BLaER1 treated with 17β-estradiol and CSF1 and Interleukin-3, amounts not matched to agents 10 nM and 100 nM (cell line): Measurements from ENCODE around the gene PDAP1.
A peak's percentile ranks its signal among the peaks of the same experiment; 100 is the strongest.
"Not testable (repeated sequence)": the region's sequence is repeated elsewhere in the genome, so short reads cannot be mapped to it uniquely, and the experiment has no call there.

Experiments used
- H3K27ac ChIP-seq, 11 experiments: shearing (Covaris generic); formaldehyde crosslinking; 2 replicates each; pipeline ENCODE4 v1.8.1; 2022
- H3K27me3 ChIP-seq, 11 experiments: shearing (Covaris generic); formaldehyde crosslinking; 2 replicates each; pipeline ENCODE4 v1.8.1; 2022
- H3K36me3 ChIP-seq, 11 experiments: shearing (Covaris generic); formaldehyde crosslinking; 2 replicates each; pipeline ENCODE4 v1.8.1; 2022
- H3K4me1 ChIP-seq, 10 experiments: shearing (Covaris generic); formaldehyde crosslinking; 2 replicates each; pipeline ENCODE4 v1.8.1; 2022
- H3K4me2 ChIP-seq, 11 experiments: shearing (Covaris generic); formaldehyde crosslinking; 2 replicates each; pipeline ENCODE4 v1.8.1; 2022
- H3K4me3 ChIP-seq, 10 experiments: shearing (Covaris generic); formaldehyde crosslinking; 2 replicates each; pipeline ENCODE4 v1.8.1; 2022
- H3K9ac ChIP-seq, 11 experiments: shearing (Covaris generic); formaldehyde crosslinking; 2 replicates each; pipeline ENCODE4 v1.8.1; 2022
- H3K9me3 ChIP-seq, 11 experiments: shearing (Covaris generic); formaldehyde crosslinking; replicated peaks in 1 of 11; 2 replicates each; pipeline ENCODE4 v1.8.1; 2022
- H4K20me1 ChIP-seq, 11 experiments: shearing (Covaris generic); formaldehyde crosslinking; 2 replicates each; pipeline ENCODE4 v1.8.1; 2022
- Cebpa-rat ChIP-seq, 11 experiments: shearing (Covaris generic); IDR thresholded peaks; 2 replicates each; pipeline ENCODE4 v1.8.1; 2022

PDAP1 gene

GRCh38 chr7:99380032-99380822 lies 28.2 kb downstream of the PDAP1 start:
- Histone ChIP-seq H3K9ac (peak overlapping the region; percentile 77 to 91 (median 85)), H3K4me2 (peak overlapping the region; percentile 81 to 100 (median 97)), H3K4me3 (peak overlapping the region; percentile 36 to 79 (median 60)), H3K27me3 (no peaks in the 10 kb centered on the region), H3K27ac (peak overlapping the region; percentile 81 to 96 (median 94)), H3K4me1 (peaks cover 49 to 94% (median 88%) of the 10 kb centered on the region in 10 experiments), H4K20me1 (peaks cover 55 to 94% (median 78%) of the 10 kb centered on the region in 11 experiments), H3K9me3 (no peaks in the 10 kb centered on the region), H3K36me3 (peaks cover 32 to 72% (median 61%) of the 10 kb centered on the region in 11 experiments; a peak in 21 of 22 replicates)
- TF ChIP-seq Cebpa-rat (IDR thresholded peaks at IDR 0.05), result no peak

GRCh38 chr7:99379693-99380031 lies 28.7 kb downstream of the PDAP1 start:
- H3K27ac ChIP-seq, result peak overlapping the region; percentile 81 to 96 (median 94)
- H3K4me3 ChIP-seq, result peak overlapping the region; percentile 36 to 79 (median 60); a peak in 17 of 20 replicates
- peaks cover 56 to 92% (median 72%) of the 10 kb centered on the region in 11 experiments for H4K20me1 ChIP-seq
- peak overlapping the region; percentile 81 to 100 (median 97) for H3K4me2 ChIP-seq
- H3K36me3 ChIP-seq, result peaks cover 31 to 68% (median 60%) of the 10 kb centered on the region in 11 experiments; a peak in 21 of 22 replicates
- H3K27me3 ChIP-seq, H3K9me3 ChIP-seq: not testable (repeated sequence)
- peak overlapping the region; percentile 77 to 91 (median 85) for H3K9ac ChIP-seq
- H3K4me1 ChIP-seq, result peaks cover 49 to 89% (median 83%) of the 10 kb centered on the region in 10 experiments

GRCh38 chr7:99379043-99379577 lies 29.3 kb downstream of the PDAP1 start:
- TF ChIP-seq Cebpa-rat (IDR thresholded peaks at IDR 0.05), result peak in 5 of 11 experiments; percentile 26 to 59 (median 36); a peak in 3 of 22 replicates
- H3K36me3 ChIP-seq, result peaks cover 31 to 62% (median 55%) of the 10 kb centered on the region in 11 experiments; a peak in 21 of 22 replicates
- H4K20me1 ChIP-seq, result peaks cover 51 to 87% (median 67%) of the 10 kb centered on the region in 11 experiments
- H3K27ac ChIP-seq, result peak overlapping the region; percentile 81 to 96 (median 94)
- peak overlapping the region in 9 of 10 experiments; percentile 49 to 79 (median 60); a peak in 16 of 20 replicates for H3K4me3 ChIP-seq
- no peaks in the 10 kb centered on the region for H3K9me3 ChIP-seq
- H3K27me3 ChIP-seq, result no peaks in the 10 kb centered on the region
- H3K9ac ChIP-seq, result peak overlapping the region; percentile 77 to 91 (median 85)
- peak overlapping the region; percentile 81 to 100 (median 97) for H3K4me2 ChIP-seq
- peaks cover 49 to 83% (median 77%) of the 10 kb centered on the region in 10 experiments for H3K4me1 ChIP-seq

GRCh38 chr7:99375070-99375807 lies 33.2 kb downstream of the PDAP1 start:
- TF ChIP-seq Cebpa-rat (IDR thresholded peaks at IDR 0.05), result no peak
- peaks cover 26 to 50% (median 29%) of the 10 kb centered on the region in 11 experiments; a peak in 21 of 22 replicates for H4K20me1 ChIP-seq
- H3K4me3 ChIP-seq, result peak overlapping the region; percentile 68 to 88 (median 82)
- H3K4me2 ChIP-seq, result peak overlapping the region; percentile 71 to 100 (median 93)
- H3K9ac ChIP-seq, result peak overlapping the region; percentile 86 to 91 (median 88)
- H3K36me3 ChIP-seq, result peaks cover 21 to 27% (median 25%) of the 10 kb centered on the region in 11 experiments; a peak in 21 of 22 replicates
- H3K9me3 ChIP-seq, result no peaks in the 10 kb centered on the region
- H3K27me3 ChIP-seq, result no peaks in the 10 kb centered on the region
- H3K4me1 ChIP-seq, result peaks cover 37 to 63% (median 53%) of the 10 kb centered on the region in 10 experiments
- H3K27ac ChIP-seq, result peak overlapping the region; percentile 78 to 95 (median 90)

- TF ChIP-seq Cebpa-rat (IDR thresholded peaks at IDR 0.05), result no peak
- peak within 1 kb of the TSS; percentile 78 to 95 (median 90) for H3K27ac ChIP-seq
- H4K20me1 ChIP-seq, result peaks cover 23 to 44% (median 29%) of the 10 kb centered on the region in 11 experiments; a peak in 21 of 22 replicates
- peak within 1 kb of the TSS; percentile 68 to 88 (median 82) for H3K4me3 ChIP-seq
- peak within 1 kb of the TSS; percentile 80 to 100 (median 93) for H3K4me2 ChIP-seq
- H3K9ac ChIP-seq, result peak within 1 kb of the TSS; percentile 86 to 91 (median 88)
- no peaks in the 10 kb centered on the region for H3K9me3 ChIP-seq
- H3K27me3 ChIP-seq, result no peaks in the 10 kb centered on the region
- peaks cover 28 to 64% (median 46%) of the 10 kb centered on the region in 10 experiments for H3K4me1 ChIP-seq
- peaks cover 21 to 33% (median 27%) of the 10 kb centered on the region in 11 experiments; a peak in 21 of 22 replicates for H3K36me3 ChIP-seq
Observed at GRCh38 chr7:99374111-99375064, 34.0 kb downstream of the PDAP1 start, which contains the start of gene ARPC1B. Gene ARPC1B (plus strand): TSS chr7:99374730. CDS start chr7:99385715, 10,985 bp downstream.

GRCh38 chr7:99373091-99374066 lies 35.0 kb downstream of the PDAP1 start:
- Histone ChIP-seq H3K36me3 (peaks cover 19 to 40% (median 33%) of the 10 kb centered on the region in 11 experiments), H3K4me1 (peaks cover 18 to 62% (median 36%) of the 10 kb centered on the region in 10 experiments), H3K9ac (peak overlapping the region; percentile 86 to 91 (median 88); a peak in 21 of 22 replicates), H3K27ac (peak overlapping the region in 9 of 11 experiments; percentile 85 to 95 (median 90); a peak in 14 of 22 replicates), H3K9me3 (no peaks in the 10 kb centered on the region), H3K27me3 (no peaks in the 10 kb centered on the region), H3K4me3 (peak overlapping the region; percentile 68 to 88 (median 82)), H3K4me2 (peak overlapping the region; percentile 80 to 99 (median 89)), H4K20me1 (peaks cover 17 to 53% (median 29%) of the 10 kb centered on the region in 11 experiments; a peak in 21 of 22 replicates)
- no peak for TF ChIP-seq Cebpa-rat (IDR thresholded peaks at IDR 0.05)
